Activated CD4-positive, alpha-beta memory T cell treated with anti-CD3 and anti-CD28 coated beads, Interleukin-2, amount 10 ng/mL, durations not matched to agents 7 days and 5 days (primary cell): ENCODE results near the gene CLPX. TPM values are rescaled to one million over a fixed set of nuclear protein-coding genes. Genes with fewer than 3 reads are reported as not detected.
"Not testable (repeated sequence)": the region's sequence is repeated elsewhere in the genome, so short reads cannot be mapped to it uniquely, and the experiment has no call there.

Experiments
- CTCF ChIA-PET: fragments of 350-600 bp; sonication (Branson Sonifier 250); formaldehyde crosslinking; loops from one replicate; lab custom pipeline; 2021; ENCODE audit warnings: antibody characterized with exemption, inconsistent platforms; lab: Charles Lee
- POLR2A ChIA-PET: fragments of 350-600 bp; sonication (Branson Sonifier 250); formaldehyde crosslinking; loops from one replicate; lab custom pipeline; 2021; ENCODE audit warnings: antibody characterized with exemption; lab: Charles Lee
- DNase-seq: peaks from one replicate; pipeline ENCODE4 v3.0.0-alpha.2; 2020
- H3K27ac Mint-ChIP-seq: one replicate; pipeline ENCODE4 v1.8.0; 2021; ENCODE audit warnings: mild to moderate bottlenecking, mixed read lengths
- H3K27me3 Mint-ChIP-seq: one replicate; pipeline ENCODE4 v1.8.0; 2021; ENCODE audit warnings: mixed read lengths
- H3K36me3 Mint-ChIP-seq: one replicate; pipeline ENCODE4 v1.8.0; 2021; ENCODE audit warnings: low read depth, mixed read lengths
- H3K4me1 Mint-ChIP-seq: one replicate; pipeline ENCODE4 v1.8.0; 2021; ENCODE audit warnings: mixed read lengths
- H3K4me3 Mint-ChIP-seq: one replicate; pipeline ENCODE4 v1.8.0; 2021; ENCODE audit warnings: mild to moderate bottlenecking, mixed read lengths
- H3K9me3 Mint-ChIP-seq: one replicate; pipeline ENCODE4 v1.8.0; 2021; ENCODE audit warnings: mixed read lengths
- total RNA-seq, 2 experiments: library from RNA; stranded (reverse); gene quantifications; one replicate each; pipeline ENCODE4 v1.2.3, GENCODE V29; 2021

CLPX gene
- total RNA-seq, 2 experiments from 2014 or later = 48.5 to 57.8 TPM

GRCh38 chr15:65147902-65148301 is 37.2 kb downstream of the CLPX start:
- H3K4me3 Mint-ChIP-seq = no peak overlapping the region
- H3K27me3 Mint-ChIP-seq = no peaks in the 10 kb centered on the region
- no peaks in the 10 kb centered on the region for H3K4me1 Mint-ChIP-seq
- POLR2A ChIA-PET = interaction anchor here (1.0 kb wide), 1 partner anchor 9 kb away, joined by 3 read pairs; no protein-coding TSS in a partner anchor
- no peak overlapping the region for H3K27ac Mint-ChIP-seq
- H3K36me3 Mint-ChIP-seq = peaks cover 26% of the 10 kb centered on the region
- no peaks in the 10 kb centered on the region for H3K9me3 Mint-ChIP-seq
- no peak for DNase-seq
- CTCF ChIA-PET = interaction anchor here (1.4 kb wide), 1 partner anchor 9 kb away, joined by 4 read pairs; no protein-coding TSS in a partner anchor

GRCh38 chr15:65146438-65146837 is 38.7 kb downstream of the CLPX start:
- no peak overlapping the region for H3K4me3 Mint-ChIP-seq
- CTCF ChIA-PET = no interaction called here
- no peaks in the 10 kb centered on the region for H3K4me1 Mint-ChIP-seq
- H3K36me3 Mint-ChIP-seq = peaks cover 21% of the 10 kb centered on the region
- no peaks in the 10 kb centered on the region for H3K27me3 Mint-ChIP-seq
- POLR2A ChIA-PET = interaction anchor here (0.6 to 1.3 kb wide), 2 partner anchors 62 to 73 kb away, joined by 3 to 4 read pairs; no protein-coding TSS in a partner anchor
- H3K9me3 Mint-ChIP-seq = no peaks in the 10 kb centered on the region
- DNase-seq = no peak
- no peak overlapping the region for H3K27ac Mint-ChIP-seq

GRCh38 chr15:65138631-65139030 is 46.5 kb downstream of the CLPX start:
- H3K36me3 Mint-ChIP-seq, H3K4me1 Mint-ChIP-seq, H3K4me3 Mint-ChIP-seq, DNase-seq, CTCF ChIA-PET, H3K27ac Mint-ChIP-seq, H3K9me3 Mint-ChIP-seq, H3K27me3 Mint-ChIP-seq: not testable (repeated sequence)
- POLR2A ChIA-PET = interaction anchor here (1.1 kb wide), 1 partner anchor 10 kb away, joined by 3 read pairs; no protein-coding TSS in a partner anchor

- POLR2A ChIA-PET = not testable (repeated sequence)
These were observed 47.2 kb downstream of the CLPX start for GRCh38 chr15:65137893-65138292.

GRCh38 chr15:65137089-65137488 is 48.1 kb downstream of the CLPX start:
- POLR2A ChIA-PET, H3K36me3 Mint-ChIP-seq, H3K9me3 Mint-ChIP-seq, DNase-seq, H3K4me3 Mint-ChIP-seq, H3K27ac Mint-ChIP-seq, H3K27me3 Mint-ChIP-seq, CTCF ChIA-PET: not testable (repeated sequence)
- H3K4me1 Mint-ChIP-seq = peaks cover 13% of the 10 kb centered on the region

More at GRCh38 chr15:65137893-65138292, 47.2 kb downstream of the CLPX start:
- H3K27me3 Mint-ChIP-seq, H3K4me3 Mint-ChIP-seq, H3K27ac Mint-ChIP-seq, H3K9me3 Mint-ChIP-seq, H3K4me1 Mint-ChIP-seq, H3K36me3 Mint-ChIP-seq, CTCF ChIA-PET, DNase-seq: not testable (repeated sequence)

- H3K27ac Mint-ChIP-seq = no peak overlapping the region
- CTCF ChIA-PET = interaction anchor here (1.3 to 1.6 kb wide), 2 partner anchors 33 to 152 kb away, joined by 4 to 7 read pairs; partner anchors contain the start of gene PARP16
- no peaks in the 10 kb centered on the region for H3K27me3 Mint-ChIP-seq
- POLR2A ChIA-PET = interaction anchor here (0.9 to 2.4 kb wide), 9 partner anchors 10 to 747 kb away, joined by 3 to 19 read pairs (median 7); partner anchors contain the start of genes CLPX, PARP16, RNU5B-1 and TRIP4
- peak overlapping the region; percentile 88 for H3K4me3 Mint-ChIP-seq
- peaks cover 9% of the 10 kb centered on the region for H3K36me3 Mint-ChIP-seq
- peaks cover 26% of the 10 kb centered on the region for H3K4me1 Mint-ChIP-seq
- DNase-seq = no peak
- peaks cover 2% of the 10 kb centered on the region for H3K9me3 Mint-ChIP-seq
These were observed 50.6 kb downstream of the CLPX start for GRCh38 chr15:65134538-65134937.

GRCh38 chr15:65133548-65134200 is 51.5 kb downstream of the CLPX start, which contains the start of gene PDCD7:
Gene PDCD7, minus strand, starts transcription at chr15:65133808. Its CDS starts 27 bp downstream, at chr15:65133781.
- Mint-ChIP-seq H3K36me3 (peaks cover 12% of the 10 kb centered on the region), H3K27ac (peak within 1 kb of the TSS; percentile 86), H3K4me1 (peaks cover 30% of the 10 kb centered on the region), H3K9me3 (peaks cover 2% of the 10 kb centered on the region), H3K4me3 (peak within 1 kb of the TSS; percentile 88), H3K27me3 (no peaks in the 10 kb centered on the region)
- CTCF ChIA-PET = interaction anchor here (0.5 to 1.6 kb wide), 3 partner anchors 32 to 192 kb away, joined by 3 to 7 read pairs (median 4); partner anchors contain the start of gene PARP16
- DNase-seq = peak; percentile 87
- POLR2A ChIA-PET = interaction anchor here (0.6 to 2.4 kb wide), 17 partner anchors 10 to 746 kb away, joined by 3 to 19 read pairs (median 4); partner anchors contain the start of genes CLPX, PARP16, PIF1 and RNU5B-1

- H3K27me3 Mint-ChIP-seq = no peaks in the 10 kb centered on the region
- peaks cover 2% of the 10 kb centered on the region for H3K9me3 Mint-ChIP-seq
- H3K4me1 Mint-ChIP-seq = peaks cover 31% of the 10 kb centered on the region
- peak overlapping the region; percentile 84 for H3K27ac Mint-ChIP-seq
- CTCF ChIA-PET = interaction anchor here (1.3 kb wide), 1 partner anchor 154 kb away, joined by 4 read pairs; the partner anchor contains the start of gene PARP16
- H3K36me3 Mint-ChIP-seq = peaks cover 15% of the 10 kb centered on the region
- POLR2A ChIA-PET = interaction anchor here (1.0 to 2.4 kb wide), 11 partner anchors 16 to 307 kb away, joined by 3 to 19 read pairs (median 5); partner anchors contain the start of genes CLPX, PARP16, PIF1 and RNU5B-1
- peak overlapping the region; percentile 86 for H3K4me3 Mint-ChIP-seq
- peak; percentile 32 for DNase-seq
These were observed 52.1 kb downstream of the CLPX start for GRCh38 chr15:65132878-65133547.

GRCh38 chr15:65130941-65131340 is 54.2 kb downstream of the CLPX start:
- Mint-ChIP-seq H3K27ac (no peak overlapping the region), H3K9me3 (no peaks in the 10 kb centered on the region), H3K36me3 (peaks cover 25% of the 10 kb centered on the region), H3K27me3 (no peaks in the 10 kb centered on the region), H3K4me1 (peaks cover 33% of the 10 kb centered on the region), H3K4me3 (no peak overlapping the region)
- no peak for DNase-seq
- ChIA-PET POLR2A (interaction anchor here (1.2 to 1.8 kb wide), 3 partner anchors 55 to 174 kb away, joined by 3 to 6 read pairs (median 5); partner anchors contain the start of gene RNU5B-1), CTCF (interaction anchor here (0.9 kb wide), 1 partner anchor 8 kb away, joined by 4 read pairs; no protein-coding TSS in a partner anchor)

- ChIA-PET POLR2A (interaction anchor here (0.9 to 1.0 kb wide), 2 partner anchors 69 to 189 kb away, joined by 3 read pairs; partner anchors contain the start of gene RNU5B-1), CTCF (no interaction called here)
These were observed 69.6 kb downstream of the CLPX start for GRCh38 chr15:65115542-65115941.

GRCh38 chr15:65115086-65115485 is 70.1 kb downstream of the CLPX start, which contains the start of gene UBAP1L:
Gene UBAP1L, minus strand, starts transcription at chr15:65115200. Its CDS starts 8,985 bp downstream, at chr15:65106215.
- no peak for DNase-seq
- H3K4me3 Mint-ChIP-seq = no peak within 1 kb of the TSS
- ChIA-PET POLR2A (interaction anchor here (1.0 kb wide), 1 partner anchor 189 kb away, joined by 3 read pairs; the partner anchor contains the start of gene RNU5B-1), CTCF (interaction anchor here (2.0 kb wide), 1 partner anchor 81 kb away, joined by 5 read pairs; no protein-coding TSS in a partner anchor)
- H3K4me1 Mint-ChIP-seq = peaks cover 2% of the 10 kb centered on the region
- peaks cover 43% of the 10 kb centered on the region for H3K36me3 Mint-ChIP-seq
- H3K27me3 Mint-ChIP-seq = no peaks in the 10 kb centered on the region
- H3K9me3 Mint-ChIP-seq = no peaks in the 10 kb centered on the region
- H3K27ac Mint-ChIP-seq = no peak within 1 kb of the TSS

More at GRCh38 chr15:65115542-65115941, 69.6 kb downstream of the CLPX start:
- Mint-ChIP-seq H3K4me1 (peaks cover 2% of the 10 kb centered on the region), H3K9me3 (no peaks in the 10 kb centered on the region), H3K27me3 (no peaks in the 10 kb centered on the region), H3K36me3 (peaks cover 43% of the 10 kb centered on the region), H3K27ac (no peak overlapping the region), H3K4me3 (no peak overlapping the region)
- DNase-seq = no peak

- Mint-ChIP-seq H3K9me3 (no peaks in the 10 kb centered on the region), H3K27ac (no peak overlapping the region), H3K27me3 (no peaks in the 10 kb centered on the region), H3K4me3 (no peak overlapping the region), H3K36me3 (peaks cover 21% of the 10 kb centered on the region), H3K4me1 (peaks cover 8% of the 10 kb centered on the region)
- no peak for DNase-seq
- POLR2A ChIA-PET = no interaction called here
- CTCF ChIA-PET = interaction anchor here (1.5 kb wide), 1 partner anchor 9 kb away, joined by 5 read pairs; no protein-coding TSS in a partner anchor
These were observed 74.4 kb downstream of the CLPX start for GRCh38 chr15:65110676-65111292.
